IMR-90 (cell line): Measurements from ENCODE around the gene GFM1.

Experiments used
- CEBPB ChIP-seq: IDR thresholded peaks from 2 replicates; pipeline ENCODE4 v1.6.1; 2012; ENCODE audit warnings: low read depth, low read length, improper control_type of control experiment
- FOS ChIP-seq: fragments of 150-350 bp; IDR thresholded peaks from 2 replicates; pipeline ENCODE4 v1.6.1; 2016; ENCODE audit warnings: low read depth, low read length
- POLR2A ChIP-seq: IDR thresholded peaks from 2 replicates; pipeline ENCODE4 v1.6.1; 2012; ENCODE audit warnings: mild to moderate bottlenecking, low read depth, low read length
- RAD21 ChIP-seq: IDR thresholded peaks from 2 replicates; pipeline ENCODE4 v1.6.1; 2012; ENCODE audit warnings: low read length, improper control_type of control experiment
- RFX5 ChIP-seq: IDR thresholded peaks from 2 replicates; pipeline ENCODE4 v1.8.0; 2012; ENCODE audit warnings: low read depth, mild to moderate bottlenecking, low read length, moderate library complexity
- SMC3 ChIP-seq: fragments of 150-350 bp; IDR thresholded peaks from 2 replicates; pipeline ENCODE4 v1.6.1; 2016; ENCODE audit warnings: low read depth, mild to moderate bottlenecking, antibody characterized with exemption, low read length, moderate library complexity
- TF ChIP-seq, protein P1 (sequence below): fragments of 150-350 bp; IDR thresholded peaks from 2 replicates; pipeline ENCODE4 v1.6.1; 2017; ENCODE audit warnings: mild to moderate bottlenecking, antibody characterized with exemption, low read length, low read depth
- TF ChIP-seq, protein P2 (sequence below): conservative IDR thresholded peaks from 2 replicates; pipeline ENCODE4 v1.5.1; 2012; ENCODE audit warnings: mild to moderate bottlenecking, low read depth, low read length, improper control_type of control experiment
- TF ChIP-seq, protein P3 (sequence below): fragments of 150-350 bp; IDR thresholded peaks from 2 replicates; pipeline ENCODE4 v1.6.1; 2016; ENCODE audit warnings: low read depth, mild to moderate bottlenecking, low read length, moderate library complexity, borderline replicate concordance

DNA sequence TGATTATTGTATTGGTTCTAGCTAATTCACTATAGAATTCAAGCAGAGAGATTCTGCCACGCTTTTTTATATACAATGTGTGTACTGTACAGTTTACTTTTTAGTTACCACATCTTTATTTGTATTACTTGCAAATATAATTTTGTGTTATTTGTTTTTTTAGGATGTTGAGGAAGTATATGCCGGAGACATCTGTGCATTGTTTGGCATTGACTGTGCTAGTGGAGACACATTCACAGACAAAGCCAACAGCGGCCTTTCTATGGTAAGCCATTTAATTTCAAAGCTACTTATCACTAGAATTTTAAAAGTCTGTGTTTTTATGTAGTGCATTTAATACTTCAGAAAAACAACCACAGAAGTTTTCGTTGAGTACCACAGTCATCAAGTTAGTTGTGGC, 16.4 kb downstream of the GFM1 start:
- TF ChIP-seq POLR2A (no peak), RAD21 (no peak), RFX5 (no peak), FOS (no peak), SMC3 (no peak), CEBPB (no peak)
- TF ChIP-seq, protein P1, sequence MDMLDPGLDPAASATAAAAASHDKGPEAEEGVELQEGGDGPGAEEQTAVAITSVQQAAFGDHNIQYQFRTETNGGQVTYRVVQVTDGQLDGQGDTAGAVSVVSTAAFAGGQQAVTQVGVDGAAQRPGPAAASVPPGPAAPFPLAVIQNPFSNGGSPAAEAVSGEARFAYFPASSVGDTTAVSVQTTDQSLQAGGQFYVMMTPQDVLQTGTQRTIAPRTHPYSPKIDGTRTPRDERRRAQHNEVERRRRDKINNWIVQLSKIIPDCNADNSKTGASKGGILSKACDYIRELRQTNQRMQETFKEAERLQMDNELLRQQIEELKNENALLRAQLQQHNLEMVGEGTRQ, result no peak
- TF ChIP-seq, protein P2, sequence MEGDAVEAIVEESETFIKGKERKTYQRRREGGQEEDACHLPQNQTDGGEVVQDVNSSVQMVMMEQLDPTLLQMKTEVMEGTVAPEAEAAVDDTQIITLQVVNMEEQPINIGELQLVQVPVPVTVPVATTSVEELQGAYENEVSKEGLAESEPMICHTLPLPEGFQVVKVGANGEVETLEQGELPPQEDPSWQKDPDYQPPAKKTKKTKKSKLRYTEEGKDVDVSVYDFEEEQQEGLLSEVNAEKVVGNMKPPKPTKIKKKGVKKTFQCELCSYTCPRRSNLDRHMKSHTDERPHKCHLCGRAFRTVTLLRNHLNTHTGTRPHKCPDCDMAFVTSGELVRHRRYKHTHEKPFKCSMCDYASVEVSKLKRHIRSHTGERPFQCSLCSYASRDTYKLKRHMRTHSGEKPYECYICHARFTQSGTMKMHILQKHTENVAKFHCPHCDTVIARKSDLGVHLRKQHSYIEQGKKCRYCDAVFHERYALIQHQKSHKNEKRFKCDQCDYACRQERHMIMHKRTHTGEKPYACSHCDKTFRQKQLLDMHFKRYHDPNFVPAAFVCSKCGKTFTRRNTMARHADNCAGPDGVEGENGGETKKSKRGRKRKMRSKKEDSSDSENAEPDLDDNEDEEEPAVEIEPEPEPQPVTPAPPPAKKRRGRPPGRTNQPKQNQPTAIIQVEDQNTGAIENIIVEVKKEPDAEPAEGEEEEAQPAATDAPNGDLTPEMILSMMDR, result no peak
- TF ChIP-seq, protein P3, sequence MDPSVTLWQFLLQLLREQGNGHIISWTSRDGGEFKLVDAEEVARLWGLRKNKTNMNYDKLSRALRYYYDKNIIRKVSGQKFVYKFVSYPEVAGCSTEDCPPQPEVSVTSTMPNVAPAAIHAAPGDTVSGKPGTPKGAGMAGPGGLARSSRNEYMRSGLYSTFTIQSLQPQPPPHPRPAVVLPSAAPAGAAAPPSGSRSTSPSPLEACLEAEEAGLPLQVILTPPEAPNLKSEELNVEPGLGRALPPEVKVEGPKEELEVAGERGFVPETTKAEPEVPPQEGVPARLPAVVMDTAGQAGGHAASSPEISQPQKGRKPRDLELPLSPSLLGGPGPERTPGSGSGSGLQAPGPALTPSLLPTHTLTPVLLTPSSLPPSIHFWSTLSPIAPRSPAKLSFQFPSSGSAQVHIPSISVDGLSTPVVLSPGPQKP, result no peak
